Activated naive CD8-positive, alpha-beta T cell treated with anti-CD3 and anti-CD28 coated beads, Interleukin-2, amount 10 ng/mL, durations not matched to agents 7 days and 5 days (primary cell): ENCODE results near the gene METTL25B. TPM values are rescaled to one million over a fixed set of nuclear protein-coding genes. Genes with fewer than 3 reads are reported as not detected.
"Not testable (repeated sequence)": the region's sequence is repeated elsewhere in the genome, so short reads cannot be mapped to it uniquely, and the experiment has no call there.

Experiments
- ATAC-seq: fragments of 150-1000 bp; cut with Tn5 transposase; one replicate; pipeline ENCODE4 v1.10.0; 2021; ENCODE audit warnings: low read depth, moderate library complexity
- POLR2A ChIA-PET: fragments of 350-600 bp; sonication (Branson Sonifier 250); formaldehyde crosslinking; loops from one replicate; lab custom pipeline; 2021; ENCODE audit warnings: antibody characterized with exemption; lab: Charles Lee
- DNase-seq: peaks from one replicate; pipeline ENCODE4 v3.0.0; 2021
- H3K27ac Mint-ChIP-seq: one replicate; pipeline ENCODE4 v1.8.0; 2022; ENCODE audit warnings: mild to moderate bottlenecking, mixed read lengths
- H3K27me3 Mint-ChIP-seq: one replicate; pipeline ENCODE4 v1.8.0; 2022; ENCODE audit warnings: mild to moderate bottlenecking, moderate library complexity, mixed read lengths
- H3K36me3 Mint-ChIP-seq: one replicate; pipeline ENCODE4 v1.8.0; 2021; ENCODE audit warnings: mild to moderate bottlenecking, mixed read lengths
- H3K4me1 Mint-ChIP-seq: one replicate; pipeline ENCODE4 v1.8.0; 2021; ENCODE audit warnings: mixed read lengths
- H3K4me3 Mint-ChIP-seq: one replicate; pipeline ENCODE4 v1.8.0; 2022; ENCODE audit warnings: mild to moderate bottlenecking, moderate library complexity, mixed read lengths
- H3K9me3 Mint-ChIP-seq: one replicate; pipeline ENCODE4 v1.8.0; 2021; ENCODE audit warnings: mixed read lengths
- total RNA-seq, 2 experiments: library from RNA; stranded (reverse); gene quantifications; one replicate each; pipeline ENCODE4 v1.2.3, GENCODE V29; 2021

METTL25B gene
- total RNA-seq, 2 experiments from 2014 or later = 34.6 to 35.1 TPM

DNA sequence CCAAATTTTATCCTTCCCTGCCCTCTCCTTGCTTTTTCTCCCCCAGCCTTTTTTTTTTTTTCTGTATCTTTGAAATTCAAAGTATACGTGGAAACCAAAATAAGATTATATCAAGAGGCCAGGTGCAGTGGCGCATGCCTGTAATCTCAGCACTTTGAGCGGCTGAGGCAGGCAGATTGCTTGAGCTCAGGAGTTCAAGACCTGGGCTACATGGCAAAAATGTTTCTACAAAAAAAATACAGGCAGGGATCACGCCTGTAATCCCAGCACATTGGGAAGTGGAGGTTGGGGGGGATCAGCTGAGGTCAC lies 32.5 kb downstream of the METTL25B start:
- POLR2A ChIA-PET = interaction anchor here (1.2 kb wide), 1 partner anchor 9 kb away, joined by 5 read pairs; the partner anchor contains the start of gene HDGF
- Mint-ChIP-seq H3K4me3 (no peak overlapping the region), H3K27me3 (no peaks in the 10 kb centered on the region), H3K9me3 (no peaks in the 10 kb centered on the region), H3K4me1 (peaks cover 6% of the 10 kb centered on the region), H3K27ac (no peak overlapping the region), H3K36me3 (no peaks in the 10 kb centered on the region)
- no peak for ATAC-seq
- no peak for DNase-seq

DNA sequence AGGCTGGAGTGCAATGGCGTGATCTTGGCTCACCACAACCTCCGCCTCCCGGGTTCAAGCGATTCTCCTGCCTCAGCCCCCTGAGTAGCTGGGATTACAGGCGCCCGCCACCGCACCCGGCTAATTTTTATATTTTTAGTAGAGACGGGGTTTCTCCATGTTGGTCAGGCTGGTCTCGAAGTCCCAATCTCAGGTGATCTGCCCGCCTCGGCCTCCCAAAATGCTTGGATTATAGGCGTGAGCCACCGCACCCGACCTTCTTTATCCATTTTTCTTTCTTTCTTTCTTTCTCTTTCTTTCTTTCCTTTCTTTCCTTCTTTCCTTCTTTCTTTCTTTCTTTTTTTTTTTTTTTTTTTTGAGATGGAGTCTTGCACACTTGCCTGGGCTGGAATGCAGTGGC lies 36.9 kb downstream of the METTL25B start:
- DNase-seq, H3K27ac Mint-ChIP-seq, H3K9me3 Mint-ChIP-seq, H3K27me3 Mint-ChIP-seq, H3K36me3 Mint-ChIP-seq, H3K4me3 Mint-ChIP-seq, ATAC-seq: not testable (repeated sequence)
- peaks cover 20% of the 10 kb centered on the region for H3K4me1 Mint-ChIP-seq
- POLR2A ChIA-PET = interaction anchor here (1.8 to 6.6 kb wide), 2 partner anchors 13 to 24 kb away, joined by 6 to 67 read pairs; partner anchors contain the start of genes HDGF and MRPL24

- no peaks in the 10 kb centered on the region for H3K27me3 Mint-ChIP-seq
- DNase-seq = no peak
- H3K4me3 Mint-ChIP-seq = no peak overlapping the region
- POLR2A ChIA-PET = interaction anchor here (1.8 to 6.6 kb wide), 3 partner anchors 14 to 37 kb away, joined by 6 to 67 read pairs (median 24); partner anchors contain the start of genes HDGF, ISG20L2, METTL25B and MRPL24
- peaks cover 24% of the 10 kb centered on the region for H3K4me1 Mint-ChIP-seq
- H3K9me3 Mint-ChIP-seq = no peaks in the 10 kb centered on the region
- no peak for ATAC-seq
- peak overlapping the region; percentile 14 for H3K27ac Mint-ChIP-seq
- peaks cover 7% of the 10 kb centered on the region for H3K36me3 Mint-ChIP-seq
Measured at GRCh38 chr1:156765666-156766065, 37.4 kb downstream of the METTL25B start.

GRCh38 chr1:156766298-156767100 lies 38.2 kb downstream of the METTL25B start:
- DNase-seq = no peak
- Mint-ChIP-seq H3K27ac (no peak overlapping the region), H3K4me3 (no peak overlapping the region)

GRCh38 chr1:156767101-156767878 lies 39.0 kb downstream of the METTL25B start, which contains the start of gene PRCC:
PRCC (plus strand) TSS chr1:156767535; CDS start chr1:156767772, 237 bp downstream.
- no peaks in the 10 kb centered on the region for H3K9me3 Mint-ChIP-seq
- no peaks in the 10 kb centered on the region for H3K27me3 Mint-ChIP-seq
- POLR2A ChIA-PET = interaction anchor here (0.6 to 6.6 kb wide), 12 partner anchors 11 to 94 kb away, joined by 3 to 67 read pairs (median 4); partner anchors contain the start of genes HDGF, ISG20L2, METTL25B and MRPL24
- no peak within 1 kb of the TSS for H3K27ac Mint-ChIP-seq
- peaks cover 34% of the 10 kb centered on the region for H3K4me1 Mint-ChIP-seq
- H3K4me3 Mint-ChIP-seq = no peak within 1 kb of the TSS
- DNase-seq (peak; percentile 89), ATAC-seq (peak; percentile 96)
- peaks cover 13% of the 10 kb centered on the region for H3K36me3 Mint-ChIP-seq

More at GRCh38 chr1:156766298-156767100, 38.2 kb downstream of the METTL25B start:
- Mint-ChIP-seq H3K4me1 (peaks cover 32% of the 10 kb centered on the region), H3K27me3 (no peaks in the 10 kb centered on the region), H3K36me3 (peaks cover 13% of the 10 kb centered on the region), H3K9me3 (no peaks in the 10 kb centered on the region)
- POLR2A ChIA-PET = interaction anchor here (0.6 to 6.6 kb wide), 11 partner anchors 10 to 95 kb away, joined by 3 to 67 read pairs (median 5); partner anchors contain the start of genes HDGF, ISG20L2, METTL25B and MRPL24
- ATAC-seq = peak; percentile 7

- H3K36me3 Mint-ChIP-seq = peaks cover 13% of the 10 kb centered on the region
- peaks cover 40% of the 10 kb centered on the region for H3K4me1 Mint-ChIP-seq
- POLR2A ChIA-PET = interaction anchor here (0.9 to 6.6 kb wide), 14 partner anchors 16 to 93 kb away, joined by 3 to 67 read pairs (median 4); partner anchors contain the start of genes HDGF, ISG20L2, METTL25B and MRPL24
- H3K9me3 Mint-ChIP-seq = no peaks in the 10 kb centered on the region
- ATAC-seq = no peak
- no peak overlapping the region for H3K4me3 Mint-ChIP-seq
- peak; percentile 58 for DNase-seq
- no peaks in the 10 kb centered on the region for H3K27me3 Mint-ChIP-seq
- no peak overlapping the region for H3K27ac Mint-ChIP-seq
Measured at GRCh38 chr1:156767879-156768604, 39.8 kb downstream of the METTL25B start.

- H3K4me1 Mint-ChIP-seq = peaks cover 48% of the 10 kb centered on the region
- H3K27ac Mint-ChIP-seq = peak overlapping the region; percentile 62
- no peaks in the 10 kb centered on the region for H3K27me3 Mint-ChIP-seq
- no peaks in the 10 kb centered on the region for H3K9me3 Mint-ChIP-seq
- DNase-seq (no peak), ATAC-seq (no peak)
- POLR2A ChIA-PET = interaction anchor here (0.9 to 6.6 kb wide), 6 partner anchors 17 to 91 kb away, joined by 3 to 67 read pairs (median 6); partner anchors contain the start of genes HDGF, METTL25B and MRPL24
- H3K36me3 Mint-ChIP-seq = peaks cover 19% of the 10 kb centered on the region
- no peak overlapping the region for H3K4me3 Mint-ChIP-seq
Measured at GRCh38 chr1:156768610-156769295, 40.5 kb downstream of the METTL25B start.

DNA sequence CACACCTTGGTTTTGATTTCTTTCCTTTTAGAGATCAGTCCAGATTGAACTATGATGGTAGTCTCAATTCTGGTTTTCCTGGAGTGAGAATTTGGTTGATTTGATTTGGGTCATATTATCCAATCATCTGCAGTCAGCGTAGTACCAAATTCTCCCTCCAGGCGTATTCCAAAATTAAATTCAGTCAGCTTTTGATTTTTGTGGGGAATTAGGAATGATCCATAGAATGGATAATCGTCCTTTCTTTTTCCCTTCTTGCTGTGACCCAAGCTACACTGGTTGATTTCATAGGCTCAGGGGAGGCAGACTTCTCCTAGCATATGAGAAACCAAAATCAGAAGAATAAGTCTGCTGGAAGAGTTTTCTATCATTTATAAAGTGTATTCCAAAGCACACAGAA lies 44.0 kb downstream of the METTL25B start:
- no peaks in the 10 kb centered on the region for H3K27me3 Mint-ChIP-seq
- no peak overlapping the region for H3K27ac Mint-ChIP-seq
- H3K9me3 Mint-ChIP-seq = no peaks in the 10 kb centered on the region
- POLR2A ChIA-PET = interaction anchor here (1.1 kb wide), 1 partner anchor 21 kb away, joined by 5 read pairs; the partner anchor contains the start of gene HDGF
- DNase-seq (no peak), ATAC-seq (no peak)
- H3K4me3 Mint-ChIP-seq = no peak overlapping the region
- H3K4me1 Mint-ChIP-seq = peaks cover 46% of the 10 kb centered on the region
- peaks cover 25% of the 10 kb centered on the region for H3K36me3 Mint-ChIP-seq

GRCh38 chr1:156772728-156773497 lies 44.6 kb downstream of the METTL25B start:
- H3K27me3 Mint-ChIP-seq = no peaks in the 10 kb centered on the region
- H3K4me3 Mint-ChIP-seq = no peak overlapping the region
- POLR2A ChIA-PET = interaction anchor here (1.1 kb wide), 1 partner anchor 21 kb away, joined by 5 read pairs; the partner anchor contains the start of gene HDGF
- ATAC-seq (no peak), DNase-seq (no peak)
- H3K9me3 Mint-ChIP-seq = no peaks in the 10 kb centered on the region
- peaks cover 25% of the 10 kb centered on the region for H3K36me3 Mint-ChIP-seq
- H3K27ac Mint-ChIP-seq = no peak overlapping the region
- peaks cover 51% of the 10 kb centered on the region for H3K4me1 Mint-ChIP-seq

DNA sequence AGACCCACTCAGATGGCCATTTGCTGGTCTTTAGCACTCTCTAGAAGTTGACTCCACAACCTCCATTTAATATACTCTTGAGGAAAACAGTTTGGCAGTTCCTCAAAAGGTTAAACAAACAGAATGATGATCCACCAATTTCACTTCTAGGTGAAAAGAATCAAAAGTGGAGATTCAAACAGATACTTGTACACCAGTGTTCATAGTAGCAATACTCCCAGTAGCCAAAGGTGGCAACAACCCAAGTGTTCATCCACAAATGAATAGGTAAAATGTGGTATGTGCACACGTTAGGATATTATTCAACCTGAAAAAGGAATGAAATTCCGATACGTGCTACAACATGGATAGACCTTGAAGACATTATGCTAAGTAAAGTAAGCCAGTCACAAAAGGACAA lies 45.3 kb downstream of the METTL25B start:
- POLR2A ChIA-PET = no interaction called here
- Mint-ChIP-seq H3K36me3 (peaks cover 27% of the 10 kb centered on the region), H3K27ac (peak overlapping the region; percentile 37), H3K9me3 (no peaks in the 10 kb centered on the region), H3K4me1 (peaks cover 52% of the 10 kb centered on the region), H3K27me3 (no peaks in the 10 kb centered on the region), H3K4me3 (no peak overlapping the region)
- peak; percentile 22 for ATAC-seq
- no peak for DNase-seq

DNA sequence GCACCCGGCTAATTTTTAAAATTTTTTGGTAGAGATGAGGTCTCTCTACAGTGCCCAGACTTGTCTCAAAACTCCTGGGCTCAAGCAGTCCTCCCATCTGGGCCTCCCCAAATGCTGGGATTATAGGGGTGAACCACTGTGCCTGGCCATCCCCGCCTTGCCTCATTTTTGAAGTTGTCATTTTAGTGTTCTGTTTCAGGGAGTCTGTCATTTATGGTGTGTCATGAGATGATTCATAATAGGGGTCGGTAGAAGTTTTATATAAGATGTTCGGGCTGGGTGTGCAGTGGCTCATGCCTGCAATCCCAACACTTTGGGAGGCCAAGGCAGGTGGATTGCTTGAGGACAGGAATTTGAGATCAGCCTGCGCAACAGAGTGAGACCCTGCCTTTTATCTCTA lies 47.5 kb downstream of the METTL25B start:
- Mint-ChIP-seq H3K9me3 (no peaks in the 10 kb centered on the region), H3K4me3 (no peak overlapping the region), H3K27ac (no peak overlapping the region), H3K36me3 (peaks cover 19% of the 10 kb centered on the region), H3K4me1 (peaks cover 38% of the 10 kb centered on the region), H3K27me3 (no peaks in the 10 kb centered on the region)
- POLR2A ChIA-PET = interaction anchor here (0.7 kb wide), 1 partner anchor 89 kb away, joined by 4 read pairs; no protein-coding TSS in a partner anchor
- DNase-seq (no peak), ATAC-seq (no peak)
